ENCODE results near the gene MRGPRD. TPM values are rescaled to one million over a fixed set of nuclear protein-coding genes. Genes with fewer than 3 reads are reported as not detected.

MRGPRD gene
- total RNA-seq, 1 donor from 2014 or later = not detected

- Histone ChIP-seq H3K9ac (ENCODE audit: low read length) (no peak overlapping the region), H3K4me2 (ENCODE audit: low read length) (no peak overlapping the region), H3K9me3 (ENCODE audit: insufficient read depth, low read depth, low read length) (no peaks in the 10 kb centered on the region), H3K27ac (ENCODE audit: low read depth, low read length) (no peak overlapping the region), H2AFZ (ENCODE audit: low read depth, low read length) (no peak overlapping the region), H3K4me3 (ENCODE audit: insufficient read depth, low read depth, low read length) (no peak overlapping the region), H4K20me1 (ENCODE audit: insufficient read depth, low read length) (no peaks in the 10 kb centered on the region), H3K27me3 (ENCODE audit: insufficient read depth, low read length) (peaks cover 16% of the 10 kb centered on the region), H3K79me2 (ENCODE audit: insufficient read depth, low read length) (no peaks in the 10 kb centered on the region), H3K36me3 (ENCODE audit: insufficient read depth, low read length) (no peaks in the 10 kb centered on the region), H3K4me1 (ENCODE audit: insufficient read depth, low read length) (no peaks in the 10 kb centered on the region)
- no peak for DNase-seq (ENCODE audit: low read depth)
- no peak for FAIRE-seq
- peaks cover 1% of the 10 kb centered on the region for H3K4me1 Mint-ChIP-seq (ENCODE audit: low read depth, unreplicated experiment)
- H3K9me3 Mint-ChIP-seq (ENCODE audit: unreplicated experiment) = no peaks in the 10 kb centered on the region
- no peak overlapping the region for H3K4me3 Mint-ChIP-seq (ENCODE audit: unreplicated experiment)
- TF ChIP-seq, protein P1, sequence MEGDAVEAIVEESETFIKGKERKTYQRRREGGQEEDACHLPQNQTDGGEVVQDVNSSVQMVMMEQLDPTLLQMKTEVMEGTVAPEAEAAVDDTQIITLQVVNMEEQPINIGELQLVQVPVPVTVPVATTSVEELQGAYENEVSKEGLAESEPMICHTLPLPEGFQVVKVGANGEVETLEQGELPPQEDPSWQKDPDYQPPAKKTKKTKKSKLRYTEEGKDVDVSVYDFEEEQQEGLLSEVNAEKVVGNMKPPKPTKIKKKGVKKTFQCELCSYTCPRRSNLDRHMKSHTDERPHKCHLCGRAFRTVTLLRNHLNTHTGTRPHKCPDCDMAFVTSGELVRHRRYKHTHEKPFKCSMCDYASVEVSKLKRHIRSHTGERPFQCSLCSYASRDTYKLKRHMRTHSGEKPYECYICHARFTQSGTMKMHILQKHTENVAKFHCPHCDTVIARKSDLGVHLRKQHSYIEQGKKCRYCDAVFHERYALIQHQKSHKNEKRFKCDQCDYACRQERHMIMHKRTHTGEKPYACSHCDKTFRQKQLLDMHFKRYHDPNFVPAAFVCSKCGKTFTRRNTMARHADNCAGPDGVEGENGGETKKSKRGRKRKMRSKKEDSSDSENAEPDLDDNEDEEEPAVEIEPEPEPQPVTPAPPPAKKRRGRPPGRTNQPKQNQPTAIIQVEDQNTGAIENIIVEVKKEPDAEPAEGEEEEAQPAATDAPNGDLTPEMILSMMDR (IDR thresholded peaks at IDR 0.05; ENCODE audit: insufficient read depth, low read depth, low read length) = no peak
- TF ChIP-seq EZH2 (IDR thresholded peaks at IDR 0.05; ENCODE audit: insufficient read depth, low read length) = no peak
- no peaks in the 10 kb centered on the region for H3K36me3 Mint-ChIP-seq (ENCODE audit: low read depth, unreplicated experiment)
- peaks cover 36% of the 10 kb centered on the region for H3K27me3 Mint-ChIP-seq (ENCODE audit: low read depth, unreplicated experiment)
- H3K27ac Mint-ChIP-seq (ENCODE audit: unreplicated experiment) = no peak overlapping the region
Observed at GRCh38 chr11:68994894-68995285, 14.1 kb upstream of the MRGPRD start.

- no peak for DNase-seq (ENCODE audit: low read depth)
Observed at GRCh38 chr11:68994161-68994893, 13.5 kb upstream of the MRGPRD start.

More at GRCh38 chr11:68994161-68994893, 13.5 kb upstream of the MRGPRD start:
- no peak overlapping the region for H3K4me2 ChIP-seq (ENCODE audit: low read length)
- no peaks in the 10 kb centered on the region for H4K20me1 ChIP-seq (ENCODE audit: insufficient read depth, low read length)
- H2AFZ ChIP-seq (ENCODE audit: low read depth, low read length) = no peak overlapping the region
- peaks cover 18% of the 10 kb centered on the region for H3K27me3 ChIP-seq (ENCODE audit: insufficient read depth, low read length)
- TF ChIP-seq, protein P1 (IDR thresholded peaks at IDR 0.05; ENCODE audit: insufficient read depth, low read depth, low read length) = no peak
- TF ChIP-seq EZH2 (IDR thresholded peaks at IDR 0.05; ENCODE audit: insufficient read depth, low read length) = no peak
- no peak overlapping the region for H3K4me3 Mint-ChIP-seq (ENCODE audit: unreplicated experiment)
- no peaks in the 10 kb centered on the region for H3K36me3 ChIP-seq (ENCODE audit: insufficient read depth, low read length)
- H3K9me3 ChIP-seq (ENCODE audit: insufficient read depth, low read depth, low read length) = no peaks in the 10 kb centered on the region
- no peaks in the 10 kb centered on the region for H3K79me2 ChIP-seq (ENCODE audit: insufficient read depth, low read length)
- no peaks in the 10 kb centered on the region for H3K36me3 Mint-ChIP-seq (ENCODE audit: low read depth, unreplicated experiment)
- peaks cover 37% of the 10 kb centered on the region for H3K27me3 Mint-ChIP-seq (ENCODE audit: low read depth, unreplicated experiment)
- no peaks in the 10 kb centered on the region for H3K9me3 Mint-ChIP-seq (ENCODE audit: unreplicated experiment)
- H3K4me1 Mint-ChIP-seq (ENCODE audit: low read depth, unreplicated experiment) = peaks cover 1% of the 10 kb centered on the region
- H3K4me1 ChIP-seq (ENCODE audit: insufficient read depth, low read length) = no peaks in the 10 kb centered on the region
- no peak overlapping the region for H3K27ac Mint-ChIP-seq (ENCODE audit: unreplicated experiment)
- H3K27ac ChIP-seq (ENCODE audit: low read depth, low read length) = no peak overlapping the region
- no peak overlapping the region for H3K9ac ChIP-seq (ENCODE audit: low read length)
- FAIRE-seq = no peak
- no peak overlapping the region for H3K4me3 ChIP-seq (ENCODE audit: insufficient read depth, low read depth, low read length)
